GM18867 (cell line): ENCODE results near the gene NUDT19.

ENCODE experiments used
- ATAC-seq: cut with Tn5 transposase; IDR thresholded peaks from one replicate; pipeline ENCODE4 v1.9.1; 2021; ENCODE audit warnings: mild to moderate bottlenecking, moderate library complexity; ENCODE audit not compliant: unreplicated experiment

Gene NUDT19

DNA sequence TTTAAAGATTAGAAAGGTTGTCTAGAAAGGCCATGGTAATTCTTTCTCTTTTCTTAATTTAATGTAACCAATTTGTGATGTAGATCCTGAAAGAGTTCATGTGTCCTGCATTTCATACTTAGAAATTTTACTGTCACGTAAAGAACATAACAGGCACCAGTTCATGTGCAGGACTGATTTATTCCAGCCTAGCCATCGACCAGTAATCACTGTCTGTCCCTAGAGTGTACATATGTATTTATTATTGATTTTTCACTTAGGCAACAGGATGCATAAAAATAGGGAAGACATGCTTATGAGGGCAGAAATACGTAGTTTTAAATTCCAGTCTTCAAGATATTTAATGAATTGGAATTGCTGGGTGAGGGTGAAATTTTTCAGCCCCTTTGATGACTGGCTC, 65.6 kb downstream of the NUDT19 start:
- ATAC-seq: no peak
